ENCODE data around the gene KLF16.

Gene KLF16

DNA sequence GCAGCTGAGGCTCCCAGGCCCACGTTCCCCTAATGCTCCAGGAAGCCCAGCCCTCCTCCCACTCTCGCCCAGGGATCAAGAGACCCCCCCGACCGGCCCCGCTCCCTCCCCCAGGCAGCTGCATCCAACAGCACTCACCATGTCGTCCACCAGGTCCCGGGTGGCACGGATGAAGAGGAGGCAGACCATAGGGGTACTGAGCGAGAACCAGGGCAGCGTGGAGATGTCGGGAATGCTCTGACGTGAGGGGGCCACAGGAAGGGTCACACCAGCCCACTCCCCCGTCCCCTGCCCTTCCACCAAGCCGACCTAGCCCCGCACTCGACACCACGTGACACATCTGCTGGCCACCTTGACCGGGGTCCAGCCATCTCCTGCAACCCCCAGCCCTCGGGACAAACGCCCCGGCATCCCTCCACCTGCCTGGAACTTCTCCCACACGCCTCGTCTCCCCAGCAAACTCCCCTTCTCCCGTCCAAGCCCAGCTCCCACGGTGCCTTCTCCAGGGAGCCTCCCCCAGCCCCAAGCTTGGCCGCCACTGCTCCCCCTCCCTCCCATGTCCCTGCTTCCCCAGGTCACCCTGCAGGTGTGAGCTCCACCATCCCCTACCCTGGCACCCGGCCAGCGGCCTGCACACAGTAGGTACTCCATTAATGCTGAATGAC lies 56.2 kb downstream of the KLF16 start:
- DNase-seq (ENCODE audit: low read depth) = no peak

DNA sequence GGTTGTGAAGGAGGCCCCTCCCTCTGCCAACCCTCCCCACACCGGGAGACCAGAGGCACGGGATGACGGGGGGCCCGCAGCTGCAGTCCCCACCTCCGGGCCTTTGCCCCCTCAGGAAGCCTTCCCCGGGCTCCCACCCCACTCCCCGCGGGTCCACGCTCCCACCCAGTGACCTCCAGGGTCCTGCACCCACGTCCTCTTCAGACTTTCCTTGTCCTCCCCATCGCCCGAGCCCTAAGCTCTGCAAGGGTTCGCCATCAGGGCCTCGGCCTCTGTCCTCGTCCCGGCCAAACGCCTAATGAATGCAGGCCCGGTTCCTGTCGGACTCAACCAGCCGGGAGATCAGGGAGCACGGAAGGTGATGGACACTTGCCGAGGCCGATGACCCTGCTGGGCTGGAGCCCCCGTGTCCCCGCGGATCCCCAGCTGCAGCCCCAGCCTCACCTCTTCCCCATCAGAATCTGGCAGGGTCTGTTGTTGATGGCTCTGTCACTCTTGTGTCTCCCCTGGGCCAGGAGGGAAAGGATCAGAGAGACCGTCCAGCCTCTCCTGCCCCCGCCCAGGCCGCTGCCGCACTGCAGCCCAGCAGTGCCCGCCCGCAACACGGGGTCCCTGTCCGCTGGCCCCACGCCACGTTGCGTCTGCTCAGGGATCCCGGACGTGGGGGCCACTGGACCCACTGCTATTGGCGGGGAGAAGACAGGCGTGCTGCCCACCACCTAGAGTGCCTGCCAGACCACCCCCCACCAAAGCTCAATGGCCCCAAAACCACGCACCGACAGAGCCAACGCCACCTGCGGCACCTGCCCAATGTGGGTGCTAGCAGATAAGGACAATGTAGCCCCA lies 57.0 kb downstream of the KLF16 start:
- DNase-seq (ENCODE audit: low read depth) = no peak

DNA sequence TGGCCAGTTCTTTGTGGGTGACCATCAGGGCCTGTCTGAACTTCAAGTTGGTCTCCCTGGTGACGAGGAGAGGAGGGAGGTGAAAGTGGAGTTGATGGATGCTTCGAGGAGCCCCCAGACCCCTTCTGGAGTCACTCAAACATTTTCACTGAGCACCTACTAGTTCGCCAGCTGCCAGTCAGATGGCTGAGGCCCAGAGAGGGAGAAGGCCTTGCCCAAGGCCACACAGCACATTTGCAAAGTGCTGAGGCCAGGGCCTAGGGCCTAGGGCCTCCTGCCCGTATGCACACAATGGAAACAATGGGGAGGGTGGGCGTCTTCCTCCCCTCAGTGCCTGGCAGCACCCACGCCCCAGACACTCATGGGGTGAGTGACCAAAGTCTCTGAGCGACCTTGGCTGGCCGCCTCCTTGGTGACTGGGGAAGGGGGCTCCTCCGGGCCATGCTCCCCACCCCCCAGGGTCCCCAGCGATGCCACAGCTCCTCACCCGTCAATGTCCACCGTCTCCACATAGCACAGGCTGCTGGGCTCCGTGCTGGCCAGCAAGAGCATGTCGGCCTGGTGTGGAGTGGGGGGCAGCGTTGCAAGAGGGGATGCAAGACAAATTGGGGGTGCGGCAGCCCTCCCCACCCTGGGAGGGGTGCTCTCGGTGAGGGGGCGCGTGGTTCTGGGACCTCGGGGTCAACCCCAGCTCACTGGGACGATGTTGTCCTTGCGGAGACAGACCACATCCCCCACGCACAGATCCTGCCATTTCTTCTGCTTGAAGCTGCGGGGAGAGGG lies 57.8 kb downstream of the KLF16 start:
- no peak for DNase-seq (ENCODE audit: low read depth)

DNA sequence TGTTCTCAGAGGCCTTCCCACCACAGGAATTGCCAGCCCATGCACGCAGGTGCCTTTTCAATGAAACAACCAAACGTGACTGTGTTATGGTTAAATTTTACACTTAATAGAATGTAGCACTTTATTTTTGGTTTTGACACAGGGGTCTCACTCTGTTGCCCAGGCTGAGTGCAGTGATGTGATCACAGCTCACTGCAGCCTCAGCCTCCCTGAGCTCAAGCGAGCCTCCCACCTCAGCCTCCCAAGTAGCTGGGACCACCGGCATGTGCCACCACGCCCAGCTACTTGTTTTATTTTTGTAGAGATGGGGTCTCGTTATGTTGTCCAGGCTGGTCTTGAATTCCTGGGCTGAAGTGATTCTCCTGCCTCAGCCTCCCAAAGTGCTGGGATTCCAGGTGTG lies 58.5 kb downstream of the KLF16 start:
- DNase-seq (ENCODE audit: low read depth) = no peak

All from activated T-helper 9 cell treated with anti-CD3 and anti-CD28 coated beads, Interleukin-2, amount 50 U/mL, for 16 hours (primary cell).